HCT116 (cell line): ENCODE results near the gene MEAF6.

Experiments
- CEBPB ChIP-seq: IDR thresholded peaks from 2 replicates; pipeline ENCODE4 v1.6.1; 2012; ENCODE audit warnings: low read depth
- CTCF ChIP-seq, 3 experiments: fragments of 200-600 bp in 1 of 3; sonication (generic) in 1 of 3; IDR thresholded peaks in 2 of 3; conservative IDR thresholded peaks in 1 of 3; 2 replicates each; pipeline ENCODE4 v1.5.1; 2012 to 2017; ENCODE audit warnings: low read depth in 2 of 3, low read length in 2 of 3, antibody characterized with exemption in 1 of 3, borderline replicate concordance in 1 of 3, control low read depth in 1 of 3, mild to moderate bottlenecking in 1 of 3, mixed read lengths in 1 of 3, mixed run types in 1 of 3, moderate library complexity in 1 of 3; ENCODE audit not compliant: insufficient read depth in 1 of 3
- EZH2 ChIP-seq: fragments of 200-600 bp; sonication (generic); IDR thresholded peaks from 2 replicates; pipeline ENCODE4 v1.6.1; 2017; ENCODE audit warnings: antibody characterized with exemption, mixed run types
- EZH2phosphoT487 ChIP-seq: fragments of 200-600 bp; IDR thresholded peaks from 2 replicates; pipeline ENCODE4 v1.6.1; 2018; ENCODE audit warnings: antibody characterized with exemption, borderline replicate concordance
- FOSL1 ChIP-seq: IDR thresholded peaks from 2 replicates; pipeline ENCODE4 v1.6.1; 2012; ENCODE audit warnings: low read depth
- POLR2AphosphoS5 ChIP-seq: IDR thresholded peaks from 2 replicates; pipeline ENCODE4 v1.6.1; 2011; ENCODE audit warnings: mild to moderate bottlenecking, low read depth, low read length, moderate library complexity
- SP1 ChIP-seq: IDR thresholded peaks from 2 replicates; pipeline ENCODE4 v1.6.1; 2012; ENCODE audit warnings: low read depth
- TCF7L2 ChIP-seq: IDR thresholded peaks from 2 replicates; pipeline ENCODE4 v1.7.0; 2011; ENCODE audit warnings: borderline replicate concordance, inconsistent platforms; ENCODE audit not compliant: insufficient read depth, insufficient read length; ENCODE audit errors: extremely low read depth
- YY1 ChIP-seq: IDR thresholded peaks from 2 replicates; pipeline ENCODE4 v1.6.1; 2011; ENCODE audit warnings: low read length, low read depth, moderate library complexity, mild to moderate bottlenecking; ENCODE audit not compliant: insufficient replicate concordance; ENCODE audit errors: extremely low read depth
- ZNF274 ChIP-seq: fragments of 200-500 bp; sonication (Bioruptor generic); IDR thresholded peaks from 2 replicates; pipeline ENCODE4 v1.6.1; 2014; ENCODE audit warnings: mild to moderate bottlenecking, low read depth, low read length, inconsistent platforms

DNA sequence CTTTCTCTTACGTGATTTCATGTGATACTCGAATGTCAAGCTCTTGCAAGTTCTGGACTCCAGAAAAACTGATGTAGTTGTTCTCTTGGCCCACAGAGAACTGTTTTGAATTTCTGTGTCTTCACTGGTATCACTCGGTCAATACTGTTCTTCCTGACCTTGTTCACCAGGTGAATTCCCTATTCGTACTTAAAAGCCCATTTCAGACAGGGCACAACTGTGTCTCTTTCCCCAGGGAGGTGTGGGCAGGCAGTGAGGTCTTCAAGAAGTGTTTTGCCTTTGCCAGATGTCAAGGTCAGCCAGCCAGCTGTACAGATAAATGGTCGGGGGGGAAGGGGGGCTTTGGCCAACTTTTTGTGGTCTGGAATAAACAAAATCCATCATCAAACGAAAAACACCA is 67.7 kb downstream of the MEAF6 start:
- no peak for TF ChIP-seq TCF7L2
- no peak for TF ChIP-seq CTCF (IDR thresholded peaks at IDR 0.05 in 2 of 3, conservative IDR thresholded peaks at IDR 0.05 in 1 of 3; ENCODE audit: borderline replicate concordance in 1 of 3, insufficient read depth in 1 of 3, low read depth in 2 of 3, low read length in 2 of 3)
- no peak for TF ChIP-seq EZH2
- no peak for TF ChIP-seq FOSL1
- no peak for TF ChIP-seq EZH2phosphoT487
- TF ChIP-seq SP1 = no peak
- TF ChIP-seq YY1 = no peak
- TF ChIP-seq ZNF274 = no peak
- TF ChIP-seq POLR2AphosphoS5 = no peak
- no peak for TF ChIP-seq CEBPB
